Adipose tissue (tissue), 3 donors: ENCODE data around the gene CA11. TPM values are rescaled to one million over a fixed set of nuclear protein-coding genes. Genes with fewer than 3 reads are reported as not detected.
"Not testable (repeated sequence)": the region's sequence is repeated elsewhere in the genome, so short reads cannot be mapped to it uniquely, and the experiment has no call there.

Experiments used
- H3K27ac ChIP-seq: one replicate; pipeline ENCODE4 v1.5.1; 2013; ENCODE audit warnings: low read depth, low read length
- WGBS, 3 donors: extraction: QIAGEN DNeasy Blood & Tissue Kit; methylation state at CpG; one replicate each; pipeline ENCODE4 v1.1.7; 2013; 5-methylcytosine and 5-hydroxymethylcytosine counted together
- polyA plus RNA-seq, 3 donors: library from polyadenylated mRNA; stranded (reverse); fragments of 200-250 nt; gene quantifications; one replicate each; pipeline ENCODE4 v1.2.3, GENCODE V29; 2013
- donor health status: healthy with polysubstance abuse.
- donor health status: Bipolar disorder and iron deficiency.
- donor health status: healthy.

Gene CA11
- polyA plus RNA-seq, 3 donors = 2.6 to 21.3 (median 2.7) TPM

GRCh38 chr19:48634036-48634342, 12.0 kb downstream of the CA11 start:
- H3K27ac ChIP-seq = no peak overlapping the region
- 38 to 55% (median 43%) methylated on average over 7 of the region's 7 CpGs for WGBS, 3 donors

GRCh38 chr19:48633148-48634035, 12.6 kb downstream of the CA11 start:
- 62 to 72% (median 66%) methylated on average over 22 of the region's 22 CpGs for WGBS, 3 donors
- H3K27ac ChIP-seq = no peak overlapping the region

- H3K27ac ChIP-seq = no peak overlapping the region
Observed at GRCh38 chr19:48632692-48633147, 13.3 kb downstream of the CA11 start.

- WGBS, 3 donors = 91 to 94% (median 92%) methylated on average over 11 of the region's 11 CpGs
Observed at GRCh38 chr19:48632286-48632685, 13.7 kb downstream of the CA11 start.

GRCh38 chr19:48631225-48631624, 14.8 kb downstream of the CA11 start:
- H3K27ac ChIP-seq = no peak overlapping the region
- WGBS, 3 donors = 70 to 76% (median 76%) methylated on average over 3 of the region's 3 CpGs

More at GRCh38 chr19:48632286-48632685, 13.7 kb downstream of the CA11 start:
- H3K27ac ChIP-seq = not testable (repeated sequence)

- WGBS, 3 donors = 28 to 50% (median 32%) methylated on average over 45 to 47 of the region's 47 CpGs
- H3K27ac ChIP-seq = no peak overlapping the region
Observed at GRCh38 chr19:48630296-48631063, 15.5 kb downstream of the CA11 start.

- WGBS, 3 donors = 67 to 74% (median 68%) methylated on average over 48 of the region's 48 CpGs
- no peak overlapping the region for H3K27ac ChIP-seq
Observed at GRCh38 chr19:48629599-48630295, 16.2 kb downstream of the CA11 start.

- WGBS, 3 donors = 93 to 95% (median 95%) methylated on average over 21 to 22 of the region's 22 CpGs
- no peak overlapping the region for H3K27ac ChIP-seq
Observed at GRCh38 chr19:48629297-48629598, 16.7 kb downstream of the CA11 start.

GRCh38 chr19:48628486-48629296, 17.3 kb downstream of the CA11 start:
- WGBS, 3 donors = 78 to 84% (median 80%) methylated on average over 29 to 34 of the region's 34 CpGs
- no peak overlapping the region for H3K27ac ChIP-seq

GRCh38 chr19:48627865-48628314, 18.1 kb downstream of the CA11 start:
- H3K27ac ChIP-seq = no peak overlapping the region
- 85 to 89% (median 88%) methylated on average over 17 of the region's 17 CpGs for WGBS, 3 donors

GRCh38 chr19:48627201-48627864, 18.7 kb downstream of the CA11 start:
- no peak overlapping the region for H3K27ac ChIP-seq
- WGBS, 3 donors = 64 to 78% (median 74%) methylated on average over 6 of the region's 6 CpGs

- WGBS, 3 donors = 90 to 94% (median 91%) methylated on average over 30 of the region's 30 CpGs
- H3K27ac ChIP-seq = no peak overlapping the region
Observed at GRCh38 chr19:48625891-48626327, 20.1 kb downstream of the CA11 start.

GRCh38 chr19:48624791-48625723, 20.9 kb downstream of the CA11 start:
- 55 to 75% (median 68%) methylated on average over 22 to 24 of the region's 24 CpGs for WGBS, 3 donors
- H3K27ac ChIP-seq = no peak overlapping the region

GRCh38 chr19:48624067-48624594, 21.9 kb downstream of the CA11 start:
- WGBS, 3 donors = 0 to 1% (median 1%) methylated on average over 40 of the region's 40 CpGs
- peak overlapping the region; percentile 3 for H3K27ac ChIP-seq

GRCh38 chr19:48623556-48624066, 22.4 kb downstream of the CA11 start:
- H3K27ac ChIP-seq = peak overlapping the region; percentile 3
- 21 to 37% (median 28%) methylated on average over 8 of the region's 8 CpGs for WGBS, 3 donors
